ENCODE results near the gene RGS19.

DNA sequence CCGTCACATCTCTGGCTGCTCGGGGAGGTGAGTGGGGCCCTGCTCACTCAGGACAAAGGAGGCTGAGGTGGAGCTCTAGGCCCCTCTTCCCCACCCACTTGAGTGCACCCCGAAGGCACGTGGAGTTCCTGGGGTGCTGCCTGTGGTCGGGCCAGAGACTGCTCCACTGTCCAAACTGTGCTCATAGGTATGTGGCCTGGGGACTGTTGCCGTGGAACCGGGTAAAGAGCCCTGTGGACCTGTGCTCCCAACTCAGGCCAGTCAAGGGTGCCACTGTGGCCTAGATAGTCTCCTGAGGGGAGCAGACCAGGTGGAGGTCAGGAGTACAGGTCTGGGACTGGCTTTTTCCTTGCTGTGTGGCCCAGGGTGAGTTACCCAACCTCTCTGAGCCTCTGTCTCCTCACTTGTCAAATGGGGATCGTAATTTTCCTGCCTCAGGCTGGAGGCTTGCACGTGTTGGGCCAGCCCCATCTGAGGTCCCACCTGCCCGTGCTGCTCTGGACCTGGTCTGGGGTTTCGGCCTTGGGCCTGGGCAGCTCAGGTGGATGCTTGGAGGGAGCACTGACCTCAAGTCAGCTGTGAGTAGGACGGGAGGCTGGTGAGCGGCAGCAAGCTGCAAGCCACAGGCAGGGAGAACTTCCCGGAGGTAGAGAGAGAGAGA is 40.5 kb upstream of the RGS19 start:
- TF ChIP-seq, protein P1, sequence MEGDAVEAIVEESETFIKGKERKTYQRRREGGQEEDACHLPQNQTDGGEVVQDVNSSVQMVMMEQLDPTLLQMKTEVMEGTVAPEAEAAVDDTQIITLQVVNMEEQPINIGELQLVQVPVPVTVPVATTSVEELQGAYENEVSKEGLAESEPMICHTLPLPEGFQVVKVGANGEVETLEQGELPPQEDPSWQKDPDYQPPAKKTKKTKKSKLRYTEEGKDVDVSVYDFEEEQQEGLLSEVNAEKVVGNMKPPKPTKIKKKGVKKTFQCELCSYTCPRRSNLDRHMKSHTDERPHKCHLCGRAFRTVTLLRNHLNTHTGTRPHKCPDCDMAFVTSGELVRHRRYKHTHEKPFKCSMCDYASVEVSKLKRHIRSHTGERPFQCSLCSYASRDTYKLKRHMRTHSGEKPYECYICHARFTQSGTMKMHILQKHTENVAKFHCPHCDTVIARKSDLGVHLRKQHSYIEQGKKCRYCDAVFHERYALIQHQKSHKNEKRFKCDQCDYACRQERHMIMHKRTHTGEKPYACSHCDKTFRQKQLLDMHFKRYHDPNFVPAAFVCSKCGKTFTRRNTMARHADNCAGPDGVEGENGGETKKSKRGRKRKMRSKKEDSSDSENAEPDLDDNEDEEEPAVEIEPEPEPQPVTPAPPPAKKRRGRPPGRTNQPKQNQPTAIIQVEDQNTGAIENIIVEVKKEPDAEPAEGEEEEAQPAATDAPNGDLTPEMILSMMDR (IDR thresholded peaks at IDR 0.05): no peak
- no peak for TF ChIP-seq POLR2A (IDR thresholded peaks at IDR 0.05)
